Esophagus muscularis mucosa (tissue), 3 donors: ENCODE results near the gene CARD14.

Experiments used
- EP300 ChIP-seq: sonication (generic); formaldehyde crosslinking; IDR thresholded peaks from one replicate; pipeline ENCODE4 v1.6.1; 2017; ENCODE audit warnings: antibody characterized with exemption
- TF ChIP-seq, protein P1 (sequence below), 3 experiments: fragments of 200-600 bp in 2 of 3; fragments of 450-650 bp in 1 of 3; sonication (generic) in 2 of 3; IDR thresholded peaks; one replicate each; pipeline ENCODE4 v1.5.1; 2017 to 2019; ENCODE audit warnings: antibody characterized with exemption in 3 of 3, mild to moderate bottlenecking in 2 of 3, moderate library complexity in 1 of 3

GRCh38 chr17:80129006-80129565 lies 40.7 kb upstream of the CARD14 start:
- TF ChIP-seq, protein P1, sequence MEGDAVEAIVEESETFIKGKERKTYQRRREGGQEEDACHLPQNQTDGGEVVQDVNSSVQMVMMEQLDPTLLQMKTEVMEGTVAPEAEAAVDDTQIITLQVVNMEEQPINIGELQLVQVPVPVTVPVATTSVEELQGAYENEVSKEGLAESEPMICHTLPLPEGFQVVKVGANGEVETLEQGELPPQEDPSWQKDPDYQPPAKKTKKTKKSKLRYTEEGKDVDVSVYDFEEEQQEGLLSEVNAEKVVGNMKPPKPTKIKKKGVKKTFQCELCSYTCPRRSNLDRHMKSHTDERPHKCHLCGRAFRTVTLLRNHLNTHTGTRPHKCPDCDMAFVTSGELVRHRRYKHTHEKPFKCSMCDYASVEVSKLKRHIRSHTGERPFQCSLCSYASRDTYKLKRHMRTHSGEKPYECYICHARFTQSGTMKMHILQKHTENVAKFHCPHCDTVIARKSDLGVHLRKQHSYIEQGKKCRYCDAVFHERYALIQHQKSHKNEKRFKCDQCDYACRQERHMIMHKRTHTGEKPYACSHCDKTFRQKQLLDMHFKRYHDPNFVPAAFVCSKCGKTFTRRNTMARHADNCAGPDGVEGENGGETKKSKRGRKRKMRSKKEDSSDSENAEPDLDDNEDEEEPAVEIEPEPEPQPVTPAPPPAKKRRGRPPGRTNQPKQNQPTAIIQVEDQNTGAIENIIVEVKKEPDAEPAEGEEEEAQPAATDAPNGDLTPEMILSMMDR (IDR thresholded peaks at IDR 0.05), result no peak
- no peak for TF ChIP-seq EP300
